ENCODE results near the gene GGACT.

GRCh38 chr13:100512422-100512821 is 76.2 kb downstream of the GGACT start:
- TF ChIP-seq CTCF (IDR thresholded peaks at IDR 0.05): no peak
- TF ChIP-seq POLR2A (IDR thresholded peaks at IDR 0.05): no peak
